GM12891 (cell line): Measurements from ENCODE around the gene MVB12B.

ENCODE experiments used
- PAX5 ChIP-seq: IDR thresholded peaks from 2 replicates; pipeline ENCODE4 v1.6.1; 2011; ENCODE audit warnings: low read length, moderate library complexity, mild to moderate bottlenecking; ENCODE audit not compliant: insufficient read depth, severe bottlenecking
- POLR2A ChIP-seq: IDR thresholded peaks from 2 replicates; pipeline ENCODE4 v1.6.1; 2011; ENCODE audit warnings: low read depth, low read length, control low read depth
- POLR2AphosphoS5 ChIP-seq: IDR thresholded peaks from 2 replicates; pipeline ENCODE4 v1.6.1; 2011; ENCODE audit warnings: low read depth, low read length, control low read depth
- POU2F2 ChIP-seq: IDR thresholded peaks from 2 replicates; pipeline ENCODE4 v1.6.1; 2011; ENCODE audit warnings: low read depth, mild to moderate bottlenecking, control low read depth, low read length, moderate library complexity
- TAF1 ChIP-seq: IDR thresholded peaks from 2 replicates; pipeline ENCODE4 v1.6.1; 2011; ENCODE audit warnings: low read depth, low read length, control low read depth

- no peak for TF ChIP-seq POLR2A
- no peak for TF ChIP-seq POLR2AphosphoS5
- TF ChIP-seq TAF1 = no peak
- TF ChIP-seq POU2F2 = no peak
- no peak for TF ChIP-seq PAX5
These were observed 41.0 kb downstream of the MVB12B start for GRCh38 chr9:126367616-126368015.
